GM19239 (cell line): ENCODE results near the gene RNF26.

ENCODE experiments used
- DNase-seq: peaks from one replicate; pipeline ENCODE4 v3.0.0; 2011; ENCODE audit warnings: low spot score; ENCODE audit not compliant: insufficient read length
- FAIRE-seq: peaks from 2 replicates; lab custom pipeline; 2011; peaks lifted over from hg19 to GRCh38; lab: Jason Lieb, UNC

The RNF26 gene

DNA sequence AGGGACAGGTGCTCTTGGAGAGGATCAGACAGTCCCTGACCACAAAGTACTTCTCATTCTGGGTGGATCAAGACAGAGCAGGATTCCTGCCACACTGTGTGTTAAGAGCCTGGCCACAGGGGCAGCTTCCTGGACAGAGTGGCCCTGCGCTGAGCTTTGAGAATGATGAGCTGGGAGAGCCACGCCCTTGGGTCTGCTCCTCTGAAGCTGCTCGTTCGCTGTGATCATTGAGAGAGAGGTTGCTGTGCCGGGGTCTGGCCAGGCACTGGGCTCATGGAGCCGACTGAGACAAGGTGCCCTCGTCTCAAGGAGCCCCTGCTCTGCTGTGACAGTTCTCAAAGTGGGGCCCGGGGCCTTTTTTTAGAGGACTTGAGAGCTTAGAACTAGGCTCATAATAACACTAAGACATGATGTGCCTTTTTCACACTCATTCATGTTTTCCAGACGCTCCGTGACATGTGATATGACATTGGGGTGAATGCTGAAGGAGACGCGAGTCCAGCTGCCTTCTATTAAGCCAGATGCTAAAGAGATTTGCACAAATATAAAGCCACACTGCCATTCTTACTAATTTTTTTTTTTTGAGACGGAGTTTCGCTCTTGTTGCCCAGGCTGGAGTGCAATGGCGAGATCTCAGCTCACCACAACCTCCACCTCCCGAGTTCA is 13.7 kb downstream of the RNF26 start:
- no peak for DNase-seq
- FAIRE-seq = no peak

DNA sequence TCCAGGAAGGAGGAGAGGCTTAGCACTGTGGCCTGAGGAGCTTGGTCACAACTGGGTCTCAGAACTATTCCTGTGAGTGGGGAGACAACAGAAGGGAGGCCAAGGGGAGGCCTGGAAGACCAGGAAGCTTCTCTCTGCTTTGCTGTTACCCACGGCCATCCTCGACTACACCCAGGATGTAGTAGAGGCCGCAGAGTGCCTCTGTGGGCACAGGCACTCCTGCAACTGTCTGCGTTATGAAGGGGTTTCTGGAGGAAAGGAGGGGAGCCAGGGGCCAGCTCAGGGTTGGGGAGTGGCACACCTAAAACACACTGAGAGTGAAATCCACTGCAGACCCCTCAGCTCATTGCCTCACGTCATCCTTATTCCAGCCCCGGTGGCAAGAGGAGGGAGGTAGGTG is 16.0 kb downstream of the RNF26 start:
- FAIRE-seq = no peak
- no peak for DNase-seq

DNA sequence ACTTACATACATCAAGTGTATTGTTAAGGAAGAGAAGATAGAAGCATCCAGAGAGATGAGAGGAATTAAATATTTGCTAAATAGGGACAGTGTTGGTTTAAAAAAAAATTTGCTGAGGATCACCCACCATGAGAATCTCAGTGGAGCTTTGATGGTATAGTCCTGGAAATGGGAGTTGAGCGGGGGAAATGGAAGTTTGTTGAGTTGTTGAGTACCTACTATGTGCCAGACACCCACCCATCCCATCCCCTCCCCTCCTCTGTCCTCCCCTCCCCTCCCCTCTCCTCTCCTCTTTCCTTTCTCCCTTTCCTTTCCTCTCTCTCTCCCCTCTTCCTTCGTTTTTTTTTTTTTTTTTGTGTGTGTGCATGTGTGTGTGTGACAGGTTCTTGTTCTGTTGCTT is 16.9 kb downstream of the RNF26 start:
- DNase-seq (no peak), FAIRE-seq (no peak)

DNA sequence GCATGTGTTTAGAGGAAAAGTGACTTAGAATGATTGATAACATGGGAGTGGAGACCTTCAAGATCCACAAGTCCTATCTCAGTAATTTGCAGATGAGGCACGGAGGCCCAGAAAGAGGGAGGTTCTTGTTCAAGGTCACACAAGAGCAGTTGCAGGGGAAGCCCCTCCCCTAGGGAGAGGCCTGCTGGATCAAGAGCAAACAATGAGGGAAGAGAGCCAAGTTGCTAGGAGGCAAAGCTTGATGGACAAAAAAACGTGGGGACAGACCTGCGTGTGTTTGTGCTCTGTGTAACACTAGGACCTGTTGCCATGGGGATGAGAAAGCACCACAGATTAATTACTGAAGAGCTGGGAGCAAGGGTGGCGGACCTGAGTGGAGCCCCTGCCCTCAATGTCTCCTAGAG is 18.5 kb downstream of the RNF26 start:
- no peak for DNase-seq
- FAIRE-seq = no peak

DNA sequence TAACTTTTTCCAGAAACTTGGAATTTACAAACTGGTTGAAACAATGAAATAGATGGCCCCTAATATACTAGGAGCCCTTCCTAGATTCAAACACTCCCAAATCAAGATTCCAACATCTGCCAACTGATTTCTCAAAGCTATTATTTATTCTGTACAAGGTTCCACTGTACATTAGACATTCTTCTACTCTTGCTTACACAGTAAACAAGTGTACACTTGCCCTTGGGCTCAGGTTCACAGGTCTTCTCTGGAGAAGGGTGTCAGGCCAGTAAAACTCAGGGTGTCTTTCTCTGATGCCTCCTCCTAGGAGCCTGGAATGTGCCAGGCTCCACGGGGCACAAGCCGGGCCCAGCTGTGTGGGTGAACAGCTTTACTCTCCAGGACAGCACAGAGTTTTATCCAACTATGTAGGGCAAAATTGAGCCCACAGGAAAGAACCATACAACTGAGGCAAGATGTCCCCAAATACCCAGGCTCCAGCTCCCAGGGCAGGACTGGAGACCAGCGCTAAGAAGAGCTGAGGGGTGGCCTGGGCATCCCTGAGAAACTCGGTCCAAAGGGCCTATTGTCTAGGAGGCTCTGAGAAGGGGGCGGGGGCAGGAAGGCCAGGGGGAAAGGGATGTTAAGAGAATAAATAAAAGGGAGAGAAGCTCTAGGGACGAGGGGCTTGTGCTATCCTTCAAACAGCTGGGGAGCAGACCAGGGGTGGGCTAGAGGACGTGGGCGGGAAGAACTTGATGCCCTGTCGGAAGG is 20.9 kb downstream of the RNF26 start:
- FAIRE-seq (no peak), DNase-seq (no peak)

DNA sequence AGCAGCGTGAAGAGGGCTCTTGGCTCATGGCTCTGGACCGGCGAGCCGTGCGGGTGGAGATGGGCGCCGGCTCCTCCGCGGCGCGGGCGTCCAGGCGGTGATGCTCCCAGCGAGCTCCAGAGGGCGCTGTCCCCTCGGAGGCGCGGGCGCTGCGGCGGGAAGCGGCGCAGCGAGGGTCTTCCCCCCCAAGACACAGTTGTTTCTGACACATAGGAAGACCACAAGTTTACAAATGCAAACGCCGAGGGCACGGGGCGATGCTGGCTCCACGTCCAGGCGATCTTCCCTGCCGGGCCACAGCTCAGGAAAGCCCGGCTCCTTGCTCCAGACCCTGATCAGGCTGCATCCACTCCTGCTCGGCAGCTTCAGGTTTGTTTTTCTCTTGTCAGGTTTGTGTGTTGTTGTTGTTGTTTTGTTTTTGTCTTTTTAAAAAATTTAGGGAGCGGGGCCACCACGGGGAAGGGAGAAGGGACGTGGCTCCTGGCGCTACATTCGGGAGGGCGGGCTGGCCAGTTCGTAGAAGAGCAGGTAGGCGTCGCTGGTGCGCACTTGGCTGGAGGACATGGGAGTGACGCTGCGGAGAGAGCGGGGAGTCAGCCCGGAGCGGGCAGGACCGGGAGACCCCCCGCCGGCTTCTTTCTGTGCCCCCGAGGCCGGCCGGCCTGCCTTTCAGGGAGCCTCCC is 22.2 kb downstream of the RNF26 start:
- peak; percentile 86 for DNase-seq
- no peak for FAIRE-seq

DNA sequence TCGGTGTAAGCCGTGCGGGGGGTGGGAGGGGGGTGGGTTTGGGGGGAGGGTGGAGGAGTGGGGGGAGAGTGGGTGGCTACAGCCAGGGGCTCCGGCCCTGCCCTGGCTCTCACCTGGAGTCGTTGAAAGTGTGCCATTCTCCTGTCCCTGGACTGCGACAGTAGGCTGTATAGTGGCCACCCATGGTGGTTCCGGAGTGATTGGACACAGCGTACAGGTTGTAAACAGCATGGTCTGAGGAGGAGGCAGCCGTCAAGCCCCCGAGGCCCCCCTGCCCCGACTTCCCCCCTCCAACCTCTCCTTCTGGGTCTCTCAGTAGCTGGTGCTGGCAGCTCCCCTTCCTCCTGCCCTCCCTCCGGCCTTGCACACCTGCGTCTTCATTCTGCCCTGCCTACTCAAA is 22.7 kb downstream of the RNF26 start:
- FAIRE-seq = no peak

DNA sequence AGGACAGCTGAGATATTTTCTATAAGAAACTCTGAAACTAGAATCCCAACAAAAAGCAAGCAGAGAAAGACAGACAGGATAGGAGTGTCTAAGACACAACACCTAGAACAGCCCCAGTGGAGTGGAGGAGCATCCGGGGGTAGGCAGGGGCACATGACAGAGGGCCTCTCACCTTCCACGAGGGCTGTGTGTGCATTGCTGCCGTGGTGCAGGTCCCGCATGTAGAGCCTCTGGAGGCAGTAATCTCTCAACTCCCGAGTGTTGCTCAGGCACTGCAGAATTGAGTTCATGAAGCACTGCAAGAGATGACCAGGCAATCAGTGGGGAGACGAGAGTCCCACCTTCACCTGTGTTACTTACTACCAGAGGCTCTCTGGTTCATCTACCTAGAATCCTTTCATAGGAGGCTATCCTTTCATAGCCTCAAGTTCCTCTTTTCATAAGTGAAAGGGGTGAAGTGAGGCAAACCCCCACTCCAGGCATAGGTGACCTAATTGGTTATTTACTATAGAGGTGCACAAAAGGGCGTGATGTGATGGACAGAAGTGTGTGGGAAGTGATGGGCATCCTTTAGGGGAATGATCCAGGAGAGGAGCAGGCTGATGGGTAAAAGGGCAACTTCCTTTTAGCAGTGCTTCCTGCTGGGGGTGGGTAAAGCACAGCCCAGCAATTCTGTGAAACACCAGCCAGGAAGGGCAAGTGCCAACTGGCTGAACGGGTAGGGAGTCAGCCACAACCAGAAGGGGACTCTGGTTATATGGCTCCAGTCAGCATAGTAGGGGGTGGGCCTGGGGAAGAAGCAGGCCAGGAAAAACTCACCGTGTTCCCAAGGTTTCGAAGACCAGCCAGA is 25.3 kb downstream of the RNF26 start:
- DNase-seq = no peak
- FAIRE-seq = no peak

More for the DNA sequence above, 22.7 kb downstream of the RNF26 start:
- no peak for DNase-seq

DNA sequence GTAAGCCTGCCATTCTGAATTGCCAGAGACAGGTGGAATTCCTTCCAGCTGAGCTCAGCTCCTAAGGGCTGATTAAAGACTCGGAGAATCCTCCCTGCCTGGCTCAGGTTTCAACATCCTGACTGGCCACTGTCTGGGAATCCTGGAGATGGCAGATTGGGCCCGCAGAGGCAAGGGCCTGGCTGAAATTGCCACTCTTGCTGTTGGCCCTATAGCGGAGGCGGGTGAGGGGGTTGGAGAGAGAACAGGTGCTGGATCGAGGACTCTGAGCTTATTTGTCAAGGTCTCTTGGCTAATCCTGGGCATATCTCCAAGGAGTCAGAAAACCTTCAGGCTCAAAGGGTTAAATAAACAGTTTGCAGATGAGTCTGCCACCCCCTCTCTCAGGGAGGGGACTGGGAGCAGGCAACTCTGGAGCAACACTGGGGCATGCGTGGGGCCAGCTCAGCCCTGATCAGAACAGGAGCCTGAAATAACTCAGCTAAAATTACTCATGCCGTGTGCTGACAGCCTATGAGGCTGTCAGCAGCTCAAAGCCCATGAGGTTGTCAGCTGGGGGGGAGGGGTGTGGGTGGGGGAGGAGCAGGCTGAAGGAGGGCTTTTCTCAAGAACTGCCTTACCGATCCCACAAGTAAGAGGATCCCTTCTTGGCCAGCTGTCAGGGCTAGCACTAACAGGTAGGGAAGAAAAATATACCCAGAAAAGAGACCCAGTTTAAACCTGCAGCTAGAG is 26.9 kb downstream of the RNF26 start:
- no peak for DNase-seq
- no peak for FAIRE-seq

DNA sequence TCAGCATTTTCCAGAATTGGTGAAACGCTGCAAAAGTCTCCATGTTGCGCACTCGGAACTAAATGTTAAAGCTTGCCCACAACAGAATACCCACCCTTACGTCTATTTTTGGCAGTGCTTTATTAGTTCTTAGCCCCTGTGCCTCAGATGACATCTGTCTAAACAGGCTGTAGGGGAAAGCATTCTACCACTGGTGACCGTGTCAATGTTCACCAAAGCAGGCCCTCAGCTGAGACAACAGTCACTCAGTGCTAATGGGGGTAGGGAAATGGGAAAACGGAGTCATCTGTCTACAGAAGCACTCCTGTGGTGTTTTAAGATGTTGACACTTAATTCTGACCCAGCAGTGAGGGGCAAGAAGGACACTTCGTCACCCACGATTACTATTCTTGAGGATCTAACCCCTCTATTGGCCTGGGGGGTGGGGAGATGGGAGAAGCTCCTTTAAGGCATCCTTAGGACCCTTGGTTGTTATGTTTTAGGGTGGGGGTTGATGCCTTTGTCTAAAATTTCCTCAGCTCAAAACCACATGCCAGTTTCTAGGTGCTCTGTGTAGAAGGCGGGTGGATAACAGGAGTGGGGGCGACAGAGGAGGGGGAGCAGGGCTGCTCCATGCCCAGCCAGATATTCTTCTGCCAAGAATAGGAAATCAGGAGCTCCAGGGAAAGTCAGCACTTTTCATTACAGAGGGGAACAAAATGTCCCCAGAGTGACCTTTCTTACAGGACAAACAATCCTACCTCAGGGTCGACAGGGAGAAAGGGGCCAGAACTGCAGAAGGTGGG is 27.8 kb downstream of the RNF26 start:
- FAIRE-seq (no peak), DNase-seq (no peak)

DNA sequence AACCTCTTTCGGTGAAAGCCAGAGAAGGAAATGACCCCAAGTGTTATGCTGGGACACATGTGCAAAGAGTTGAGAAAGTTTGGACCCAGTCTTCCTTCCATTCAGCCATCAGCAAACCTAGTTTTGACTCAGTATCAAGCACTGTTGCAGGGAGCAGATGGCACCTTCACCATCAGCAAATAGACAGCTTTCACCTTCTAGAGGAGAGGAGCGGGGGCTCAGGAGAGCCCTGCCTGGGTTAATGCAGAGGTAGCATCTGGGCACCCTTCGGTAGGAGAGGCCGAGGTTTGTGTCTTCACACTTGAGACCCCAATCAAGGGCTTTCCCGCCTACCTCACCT is 28.4 kb downstream of the RNF26 start:
- FAIRE-seq = no peak
- no peak for DNase-seq

DNA sequence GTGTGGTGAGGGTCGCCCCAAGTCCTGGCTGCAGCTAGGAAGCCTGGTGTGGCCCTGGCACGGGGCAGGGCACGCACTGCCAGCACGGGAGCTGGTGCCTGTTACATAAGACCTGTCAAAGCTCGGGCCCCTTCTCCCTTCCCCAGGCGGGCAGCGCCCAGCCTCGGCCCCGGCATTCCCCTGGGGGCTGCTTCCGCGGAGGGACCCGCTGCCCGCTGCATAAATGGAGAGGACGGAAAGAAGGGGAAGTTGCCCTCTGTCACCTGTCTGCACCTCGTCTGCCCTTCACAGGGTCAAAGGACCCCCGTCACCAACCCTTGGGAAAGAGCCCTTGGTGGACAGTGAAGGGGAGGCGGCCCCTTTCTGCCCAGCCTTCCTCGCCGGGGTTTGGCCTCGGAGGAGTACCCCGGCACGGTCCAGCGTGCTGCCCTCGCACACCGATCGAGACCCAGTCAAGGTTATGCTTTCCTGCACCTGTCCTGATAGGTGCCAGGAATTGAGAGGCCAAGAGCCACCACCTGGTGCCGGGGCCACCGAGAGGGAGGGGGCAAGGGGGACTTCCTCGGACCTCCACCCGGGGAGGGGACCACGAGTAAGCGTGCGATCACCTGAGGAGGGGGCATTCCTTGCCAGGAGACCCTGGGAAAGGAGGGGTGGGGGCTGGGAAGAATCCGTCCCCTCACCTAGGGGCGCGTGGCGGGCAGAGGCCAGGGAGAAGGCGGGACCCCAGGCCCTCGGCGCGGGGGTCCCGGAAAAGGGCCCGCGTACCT is 28.9 kb downstream of the RNF26 start:
- FAIRE-seq (no peak), DNase-seq (no peak)

DNA sequence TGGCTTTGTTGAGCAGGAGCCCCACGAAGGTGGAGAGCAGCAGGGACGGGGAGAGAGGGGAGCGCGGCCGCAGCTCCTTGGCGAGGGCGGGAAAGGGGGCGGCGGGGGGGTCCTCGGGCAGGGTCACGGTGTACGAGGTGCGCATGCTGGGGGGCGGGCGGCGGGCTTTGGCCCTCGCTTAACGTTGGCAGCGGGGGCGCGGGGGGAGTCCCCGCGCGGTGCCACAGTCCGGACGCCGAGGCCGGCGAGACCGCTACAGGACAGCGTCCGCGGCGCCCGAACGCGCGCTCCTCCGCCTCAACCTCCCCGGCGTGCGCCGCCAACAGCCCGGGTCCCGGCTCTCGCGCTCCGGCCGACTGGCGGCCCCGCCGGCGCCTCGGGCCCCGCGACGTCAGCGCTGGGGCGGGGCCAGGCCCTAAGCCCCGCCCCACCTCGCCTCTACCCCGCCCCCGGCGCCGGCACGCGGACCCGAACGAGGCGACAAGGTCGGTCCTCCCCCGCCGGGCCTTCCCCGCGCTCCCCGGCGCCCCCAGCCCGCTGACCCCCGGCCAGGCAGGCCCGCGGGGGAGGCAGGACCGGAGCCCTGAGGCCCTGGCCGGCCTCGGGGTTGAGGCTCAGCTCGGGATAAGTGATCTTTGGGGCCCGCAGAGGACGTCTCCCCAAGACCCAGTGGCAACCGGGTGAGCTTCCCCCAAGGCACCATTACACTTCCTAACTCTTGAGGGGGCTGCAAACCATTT is 29.7 kb downstream of the RNF26 start:
- peak; percentile 58 for DNase-seq
- no peak for FAIRE-seq

DNA sequence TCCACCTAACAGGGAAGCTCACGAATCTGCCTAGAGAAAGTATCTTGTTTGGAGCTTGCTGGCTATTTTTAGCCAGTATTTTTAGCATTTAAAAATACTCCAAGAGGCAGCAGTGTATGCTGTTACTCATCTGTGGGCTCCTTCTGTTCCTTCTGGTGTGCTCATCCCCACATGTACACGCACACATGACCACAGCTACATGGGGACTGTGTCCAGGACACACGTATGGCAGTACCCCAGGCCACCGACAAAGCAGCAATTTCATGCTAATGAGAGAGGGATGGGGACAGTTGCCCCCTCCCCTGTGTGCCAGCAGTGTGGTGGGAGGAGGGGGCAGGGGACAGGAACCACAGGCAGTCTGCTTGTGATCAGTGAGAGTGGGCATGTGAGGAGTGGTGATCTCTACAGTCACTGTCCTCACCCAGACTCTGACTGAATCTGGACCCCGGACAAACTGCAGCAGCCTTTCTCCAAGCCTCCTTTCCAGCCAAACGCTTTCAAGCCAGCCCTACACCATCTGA is 30.8 kb downstream of the RNF26 start:
- no peak for DNase-seq
- FAIRE-seq = no peak

DNA sequence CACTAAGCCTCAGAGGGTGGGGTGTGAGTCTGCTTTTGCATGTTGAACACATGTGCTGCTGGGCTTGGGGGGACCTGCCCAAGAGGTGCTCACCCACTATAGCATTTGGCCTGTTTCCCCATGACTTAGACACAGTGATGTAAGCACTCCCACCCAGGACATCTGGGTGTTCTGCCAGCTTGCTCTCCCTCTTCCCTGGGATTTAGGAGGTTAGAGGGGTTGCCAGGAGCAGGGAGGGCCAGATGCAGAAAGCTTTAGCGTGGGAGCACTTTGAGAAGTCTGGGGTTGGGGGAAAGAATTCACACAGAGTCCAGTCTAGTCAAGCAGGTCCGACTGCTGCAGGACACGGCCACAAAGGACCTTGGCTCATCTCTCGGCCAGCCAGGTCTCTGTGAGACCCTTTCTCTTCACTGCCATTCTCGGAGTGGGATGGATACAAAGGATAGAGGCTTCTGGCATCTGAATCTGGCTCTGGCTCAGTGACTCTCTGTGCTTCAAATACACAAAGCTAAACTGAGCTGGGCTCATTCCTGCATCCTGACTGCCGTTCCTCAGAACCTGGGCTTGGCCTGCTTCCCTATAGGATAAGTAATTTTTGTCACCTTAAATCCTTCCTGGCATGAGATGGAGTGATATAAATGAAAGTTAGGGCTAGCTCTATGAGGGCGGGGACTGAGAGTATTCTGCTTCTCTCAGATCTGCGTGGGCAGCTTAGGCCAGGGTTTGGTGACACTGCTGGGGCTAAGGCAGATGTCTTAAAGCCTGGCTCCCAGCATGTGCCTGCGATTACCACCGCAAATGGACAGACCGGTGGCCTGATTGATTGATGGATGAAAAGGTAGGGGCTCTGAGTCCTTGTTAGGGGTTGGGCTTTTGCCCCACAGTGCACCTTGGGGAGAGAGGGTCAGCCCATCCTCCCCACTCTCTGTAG is 32.6 kb downstream of the RNF26 start:
- DNase-seq (no peak), FAIRE-seq (no peak)

DNA sequence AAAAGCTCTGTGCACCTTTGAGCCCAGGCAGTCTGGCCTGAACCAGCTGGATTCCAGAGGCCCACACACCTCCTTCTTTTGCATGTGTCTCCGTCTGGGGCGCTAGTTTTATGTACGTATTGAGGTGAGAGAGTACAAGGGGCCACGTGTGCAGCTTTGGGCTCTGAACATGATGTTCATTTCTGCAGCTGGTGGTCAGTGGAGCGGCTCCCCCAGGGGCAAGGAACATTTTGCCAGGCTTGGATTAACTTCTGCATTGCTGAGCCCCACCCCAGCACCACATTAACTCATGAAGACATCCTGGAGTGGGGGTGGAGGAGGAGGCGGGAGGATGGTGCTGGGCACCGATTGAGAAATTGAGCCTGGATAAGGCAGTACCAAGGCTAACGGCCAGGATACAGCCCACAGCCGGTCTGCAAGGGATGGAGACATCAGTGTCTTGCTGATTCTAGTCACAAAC is 33.4 kb downstream of the RNF26 start:
- DNase-seq (no peak), FAIRE-seq (no peak)
